PC-3 (cell line): ENCODE data around the gene RC3H2. TPM values are rescaled to one million over a fixed set of nuclear protein-coding genes. Genes with fewer than 3 reads are reported as not detected.

ENCODE experiments used
- ATAC-seq: fragments of 200-7000 bp; cut with Tn5 transposase; 2 replicates; pipeline ENCODE4 v1.9.1; 2020; ENCODE audit warnings: mild to moderate bottlenecking, moderate library complexity
- BruUV-seq: library from RNA; stranded (reverse); fragments of 400-500 nt; replicated peaks from 2 replicates; lab custom pipeline; 2021; lab: Mats Ljungman, UMichigan
- CTCF ChIA-PET: fragments of 300-600 bp; sonication (Branson Sonifier 250); formaldehyde crosslinking; loops from one replicate; lab custom pipeline; 2022; ENCODE audit warnings: antibody characterized with exemption; lab: Charles Lee
- POLR2A ChIA-PET: fragments of 300-600 bp; sonication (Branson Sonifier 250); formaldehyde crosslinking; loops from one replicate; lab custom pipeline; 2022; ENCODE audit warnings: antibody characterized with exemption; ENCODE audit not compliant: unreplicated experiment; lab: Charles Lee
- DNase-seq: peaks from one replicate; pipeline ENCODE4 v3.0.0-alpha.2; 2015
- H2AFZ ChIP-seq: fragments of 300-600 bp; sonication (generic); 2 replicates; pipeline ENCODE4 v1.6.0; 2016; ENCODE audit warnings: antibody characterized with exemption, low read length
- H3F3A ChIP-seq: fragments of 300-600 bp; sonication (generic); one replicate; pipeline ENCODE4 v1.6.0; 2017; ENCODE audit warnings: antibody characterized with exemption, low read length, control low read depth, mild to moderate bottlenecking; ENCODE audit not compliant: unreplicated experiment
- H3K27ac ChIP-seq: fragments of 300-600 bp; sonication (generic); 2 replicates; pipeline ENCODE4 v1.5.1; 2016; ENCODE audit warnings: mild to moderate bottlenecking, low read length
- H3K27me3 ChIP-seq: fragments of 300-600 bp; sonication (generic); 2 replicates; pipeline ENCODE4 v1.6.1; 2016; ENCODE audit warnings: low read length, mixed read lengths
- H3K36me3 ChIP-seq: fragments of 300-600 bp; sonication (generic); 2 replicates; pipeline ENCODE4 v1.6.1; 2016; ENCODE audit warnings: low read depth, mixed run types, low read length, mixed read lengths
- H3K4me1 ChIP-seq: fragments of 300-600 bp; sonication (generic); 2 replicates; pipeline ENCODE4 v1.5.1; 2016; ENCODE audit warnings: low read length; ENCODE audit not compliant: insufficient read depth
- H3K4me2 ChIP-seq: fragments of 300-600 bp; sonication (generic); 2 replicates; pipeline ENCODE4 v1.6.0; 2016; ENCODE audit warnings: low read length
- H3K4me3 ChIP-seq: fragments of 300-600 bp; sonication (generic); 2 replicates; pipeline ENCODE4 v1.5.1; 2016; ENCODE audit warnings: mild to moderate bottlenecking, low read length, mixed read lengths
- H3K79me2 ChIP-seq: fragments of 300-600 bp; sonication (generic); 2 replicates; pipeline ENCODE4 v1.6.1; 2017; ENCODE audit warnings: low read length, mixed read lengths
- H3K9ac ChIP-seq: fragments of 300-600 bp; sonication (generic); 2 replicates; pipeline ENCODE4 v1.6.0; 2016; ENCODE audit warnings: mild to moderate bottlenecking, low read length
- H3K9me2 ChIP-seq: fragments of 300-600 bp; sonication (generic); replicated peaks from 2 replicates; pipeline ENCODE4 v1.6.1; 2016; ENCODE audit warnings: mixed run types, low read length, mixed read lengths
- H3K9me3 ChIP-seq: fragments of 300-600 bp; sonication (generic); 2 replicates; pipeline ENCODE4 v1.6.1; 2016; ENCODE audit warnings: low read length, mixed read lengths
- H4K20me1 ChIP-seq: fragments of 300-600 bp; sonication (generic); 2 replicates; pipeline ENCODE4 v1.6.1; 2016; ENCODE audit warnings: low read length, mixed read lengths
- CTCF ChIP-seq: fragments of 300-600 bp; sonication (generic); conservative IDR thresholded peaks from 2 replicates; pipeline ENCODE4 v1.5.1; 2017; ENCODE audit warnings: antibody characterized with exemption, low read depth, mild to moderate bottlenecking, low read length
- EZH2 ChIP-seq: fragments of 300-600 bp; sonication (generic); IDR thresholded peaks from one replicate; pipeline ENCODE4 v1.6.1; 2017; ENCODE audit warnings: antibody characterized with exemption, mild to moderate bottlenecking, low read length; ENCODE audit not compliant: unreplicated experiment
- EZH2phosphoT487 ChIP-seq: fragments of 300-600 bp; sonication (generic); IDR thresholded peaks from 2 replicates; pipeline ENCODE4 v1.6.1; 2018; ENCODE audit warnings: mild to moderate bottlenecking, antibody characterized with exemption, low read length, borderline replicate concordance
- intact Hi-C: fragments of 100-400 bp; cut with micrococcal nuclease; formaldehyde crosslinking; loops from 2 replicates; pipeline ENCODE4 v1.9.0; 2023
- total RNA-seq: library from RNA; depleted of rRNA; stranded (reverse); fragments of >200 nt; gene quantifications from 2 replicates; pipeline ENCODE4 v1.2.3, GENCODE V29; 2014

RC3H2 gene
- total RNA-seq, 1 experiment from 2014 or later, result 23.0 TPM

GRCh38 chr9:122888480-122888879 is 16.7 kb downstream of the RC3H2 start:
- TF ChIP-seq EZH2, result no peak
- TF ChIP-seq CTCF, result no peak
- no peak for TF ChIP-seq EZH2phosphoT487
- BruUV-seq, result no TSS peak

DNA sequence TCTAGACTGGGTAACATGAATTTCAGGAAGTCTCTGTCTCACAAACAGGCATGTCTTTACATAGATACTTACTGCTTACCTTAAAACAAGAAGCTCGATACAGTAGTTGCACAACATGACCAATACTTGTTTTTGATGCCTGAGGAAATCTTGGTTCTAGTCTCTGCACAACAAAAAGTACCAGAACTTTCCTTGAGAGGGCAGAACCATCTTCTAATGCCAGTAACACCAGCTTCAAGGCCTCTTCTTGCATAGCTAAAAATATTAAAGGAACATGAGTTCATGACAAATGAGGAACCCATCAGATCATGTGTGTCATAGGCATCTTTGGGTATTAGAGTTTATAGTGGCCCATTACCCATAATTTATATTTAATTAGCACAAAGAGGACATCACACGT is 22.0 kb downstream of the RC3H2 start:
- ChIA-PET CTCF (interaction anchor here (0.6 kb wide), 1 partner anchor 18 kb away, joined by 3 read pairs; no protein-coding TSS in a partner anchor), POLR2A (no interaction called here)
- BruUV-seq, result no TSS peak
- H3K36me3 ChIP-seq, result peaks cover 20% of the 10 kb centered on the region
- no peak for TF ChIP-seq EZH2
- no peak for TF ChIP-seq CTCF
- no peak for TF ChIP-seq EZH2phosphoT487
- no peaks in the 10 kb centered on the region for H3F3A ChIP-seq
- ATAC-seq (no peak), DNase-seq (no peak)
- no peak overlapping the region for H2AFZ ChIP-seq
- no peak overlapping the region for H3K4me3 ChIP-seq
- H3K9me3 ChIP-seq, result no peaks in the 10 kb centered on the region
- no peaks in the 10 kb centered on the region for H3K4me1 ChIP-seq
- no peaks in the 10 kb centered on the region for H3K79me2 ChIP-seq
- H4K20me1 ChIP-seq, result no peaks in the 10 kb centered on the region
- intact Hi-C loops, result no loop called here
- H3K9ac ChIP-seq, result no peak overlapping the region
- H3K9me2 ChIP-seq, result no peaks in the 10 kb centered on the region
- no peaks in the 10 kb centered on the region for H3K27me3 ChIP-seq
- H3K27ac ChIP-seq, result no peak overlapping the region
- no peak overlapping the region for H3K4me2 ChIP-seq

More at GRCh38 chr9:122888480-122888879, 16.7 kb downstream of the RC3H2 start:
- Histone ChIP-seq H3K9ac (no peak overlapping the region), H3K4me1 (no peaks in the 10 kb centered on the region), H3K4me2 (no peak overlapping the region), H4K20me1 (no peaks in the 10 kb centered on the region), H3K9me2 (no peaks in the 10 kb centered on the region), H2AFZ (no peak overlapping the region), H3K4me3 (no peak overlapping the region), H3K79me2 (no peaks in the 10 kb centered on the region), H3K27me3 (no peaks in the 10 kb centered on the region), H3K27ac (no peak overlapping the region), H3K36me3 (peaks cover 15% of the 10 kb centered on the region; the same call in 1 of the 2 replicates), H3K9me3 (no peaks in the 10 kb centered on the region), H3F3A (no peaks in the 10 kb centered on the region)
- ATAC-seq, result no peak
- DNase-seq, result no peak
- intact Hi-C loops, result no loop called here
- ChIA-PET POLR2A (no interaction called here), CTCF (no interaction called here)

- H4K20me1 ChIP-seq, result no peaks in the 10 kb centered on the region
- no TSS peak for BruUV-seq
- peaks cover 29% of the 10 kb centered on the region for H3K36me3 ChIP-seq
- ATAC-seq, result no peak
- no peaks in the 10 kb centered on the region for H3K9me2 ChIP-seq
- intact Hi-C loops, result no loop called here
- no peak overlapping the region for H3K4me3 ChIP-seq
- ChIA-PET CTCF (no interaction called here), POLR2A (no interaction called here)
- H3K79me2 ChIP-seq, result no peaks in the 10 kb centered on the region
- no peak overlapping the region for H3K27ac ChIP-seq
- no peak for DNase-seq
- H3K27me3 ChIP-seq, result no peaks in the 10 kb centered on the region
- TF ChIP-seq EZH2, result no peak
- no peak for TF ChIP-seq EZH2phosphoT487
- TF ChIP-seq CTCF, result no peak
- H3K9ac ChIP-seq, result no peak overlapping the region
- no peaks in the 10 kb centered on the region for H3F3A ChIP-seq
- H3K9me3 ChIP-seq, result no peaks in the 10 kb centered on the region
- no peak overlapping the region for H3K4me2 ChIP-seq
- H3K4me1 ChIP-seq, result no peaks in the 10 kb centered on the region
- H2AFZ ChIP-seq, result no peak overlapping the region
These were observed 25.7 kb downstream of the RC3H2 start for GRCh38 chr9:122879443-122879842.
